ENCODE results near the gene SORCS3. TPM values are rescaled to one million over a fixed set of nuclear protein-coding genes. Genes with fewer than 3 reads are reported as not detected.

SORCS3 gene
- total and polyA plus RNA-seq, 2 donors (not counting 1 experiment from before 2014, with no cell fraction given), result not detected

DNA sequence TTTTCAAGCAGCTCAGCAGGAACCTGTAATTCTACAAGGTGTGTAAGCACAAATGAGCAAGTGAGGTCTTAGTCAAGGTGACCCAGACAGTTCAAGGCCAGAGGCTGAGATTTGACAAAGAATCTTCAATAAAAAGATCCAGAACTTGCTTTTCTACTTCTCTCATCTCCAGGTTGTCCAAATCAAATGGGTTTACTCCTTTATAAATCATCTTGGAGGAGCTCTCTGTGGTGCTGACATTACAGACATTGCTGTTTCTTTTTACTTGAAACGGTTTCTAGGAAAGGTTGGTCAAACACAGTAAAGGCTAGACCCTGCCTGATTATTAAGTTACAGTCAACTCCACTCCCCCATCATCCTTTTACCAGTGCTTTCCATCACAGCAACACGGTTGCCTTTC, 504.6 kb downstream of the SORCS3 start:
- no peak overlapping the region for H2AFZ ChIP-seq (ENCODE audit: insufficient read depth, low read depth, low read length, poor library complexity, severe bottlenecking)
- H3K27me3 Mint-ChIP-seq, result no peaks in the 10 kb centered on the region
- no peaks in the 10 kb centered on the region for H3K4me1 Mint-ChIP-seq
- CTCF ChIA-PET, result no interaction called here
- no peak overlapping the region for H3K27ac Mint-ChIP-seq
- no peaks in the 10 kb centered on the region for H3K79me2 ChIP-seq (ENCODE audit: control insufficient read depth, insufficient read depth, low read length)
- no peaks in the 10 kb centered on the region for H3K36me3 ChIP-seq (replicated peaks in 1 of 2; ENCODE audit: control extremely low read depth in 1 of 2, control insufficient read depth in 1 of 2, extremely low read depth in 1 of 2, insufficient read depth in 2 of 2, low read length in 1 of 2)
- no peak overlapping the region for H3K4me3 Mint-ChIP-seq
- H3K27me3 ChIP-seq (replicated peaks in 1 of 4; ENCODE audit: control extremely low read depth in 1 of 4, control insufficient read depth in 3 of 4, insufficient read depth in 4 of 4, low read length in 3 of 4), result no peaks in the 10 kb centered on the region
- POLR2A ChIA-PET, result no interaction called here
- no peak overlapping the region for H3K4me3 ChIP-seq (ENCODE audit: control extremely low read depth in 1 of 5, extremely low read depth in 1 of 5, insufficient read depth in 1 of 5, low read depth in 2 of 5, low read length in 4 of 5)
- ATAC-seq (ENCODE audit: low read depth) (no peak), DNase-seq (no peak)
- H3K27ac ChIP-seq (ENCODE audit: low read length in 2 of 2), result no peak overlapping the region
- no peak overlapping the region for H3K9ac ChIP-seq (ENCODE audit: low read length)
- no peak for TF ChIP-seq EZH2 (IDR thresholded peaks at IDR 0.05; ENCODE audit: borderline replicate concordance, insufficient read depth, low read depth, low read length, poor library complexity, severe bottlenecking)
- TF ChIP-seq, protein P1, sequence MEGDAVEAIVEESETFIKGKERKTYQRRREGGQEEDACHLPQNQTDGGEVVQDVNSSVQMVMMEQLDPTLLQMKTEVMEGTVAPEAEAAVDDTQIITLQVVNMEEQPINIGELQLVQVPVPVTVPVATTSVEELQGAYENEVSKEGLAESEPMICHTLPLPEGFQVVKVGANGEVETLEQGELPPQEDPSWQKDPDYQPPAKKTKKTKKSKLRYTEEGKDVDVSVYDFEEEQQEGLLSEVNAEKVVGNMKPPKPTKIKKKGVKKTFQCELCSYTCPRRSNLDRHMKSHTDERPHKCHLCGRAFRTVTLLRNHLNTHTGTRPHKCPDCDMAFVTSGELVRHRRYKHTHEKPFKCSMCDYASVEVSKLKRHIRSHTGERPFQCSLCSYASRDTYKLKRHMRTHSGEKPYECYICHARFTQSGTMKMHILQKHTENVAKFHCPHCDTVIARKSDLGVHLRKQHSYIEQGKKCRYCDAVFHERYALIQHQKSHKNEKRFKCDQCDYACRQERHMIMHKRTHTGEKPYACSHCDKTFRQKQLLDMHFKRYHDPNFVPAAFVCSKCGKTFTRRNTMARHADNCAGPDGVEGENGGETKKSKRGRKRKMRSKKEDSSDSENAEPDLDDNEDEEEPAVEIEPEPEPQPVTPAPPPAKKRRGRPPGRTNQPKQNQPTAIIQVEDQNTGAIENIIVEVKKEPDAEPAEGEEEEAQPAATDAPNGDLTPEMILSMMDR (IDR thresholded peaks at IDR 0.05), result no peak
- H3K9me3 Mint-ChIP-seq (ENCODE audit: insufficient read depth), result no peaks in the 10 kb centered on the region
- no peaks in the 10 kb centered on the region for H4K20me1 ChIP-seq (ENCODE audit: control insufficient read depth, insufficient read depth, low read length, poor library complexity, severe bottlenecking)
- H3K4me1 ChIP-seq (ENCODE audit: control insufficient read depth in 2 of 2, insufficient read depth in 2 of 2, low read length in 2 of 2), result no peaks in the 10 kb centered on the region
- 71% methylated on average over 1 of the region's 2 CpGs for WGBS (ENCODE audit: insufficient coverage)
- H3K4me2 ChIP-seq (replicated peaks; ENCODE audit: low read depth, low read length, poor library complexity, severe bottlenecking), result no peak overlapping the region
- H3K9me3 ChIP-seq (ENCODE audit: control extremely low read depth in 1 of 3, control insufficient read depth in 2 of 3, insufficient read depth in 1 of 3, low read length in 2 of 3), result no peaks in the 10 kb centered on the region
- intact Hi-C loops (cut with micrococcal nuclease), result no loop called here

GRCh38 chr10:105146436-105146835, 505.3 kb downstream of the SORCS3 start:
- no peak overlapping the region for H3K4me3 Mint-ChIP-seq
- Histone ChIP-seq H3K27ac (ENCODE audit: low read length in 2 of 2) (no peak overlapping the region), H3K36me3 (replicated peaks in 1 of 2; ENCODE audit: control extremely low read depth in 1 of 2, control insufficient read depth in 1 of 2, extremely low read depth in 1 of 2, insufficient read depth in 2 of 2, low read length in 1 of 2) (no peaks in the 10 kb centered on the region), H3K4me1 (ENCODE audit: control insufficient read depth in 2 of 2, insufficient read depth in 2 of 2, low read length in 2 of 2) (no peaks in the 10 kb centered on the region), H3K9ac (ENCODE audit: low read length) (no peak overlapping the region), H3K27me3 (replicated peaks in 1 of 4; ENCODE audit: control extremely low read depth in 1 of 4, control insufficient read depth in 3 of 4, insufficient read depth in 4 of 4, low read length in 3 of 4) (no peaks in the 10 kb centered on the region), H4K20me1 (ENCODE audit: control insufficient read depth, insufficient read depth, low read length, poor library complexity, severe bottlenecking) (no peaks in the 10 kb centered on the region), H3K4me2 (replicated peaks; ENCODE audit: low read depth, low read length, poor library complexity, severe bottlenecking) (no peak overlapping the region), H3K9me3 (ENCODE audit: control extremely low read depth in 1 of 3, control insufficient read depth in 2 of 3, insufficient read depth in 1 of 3, low read length in 2 of 3) (no peaks in the 10 kb centered on the region), H2AFZ (ENCODE audit: insufficient read depth, low read depth, low read length, poor library complexity, severe bottlenecking) (no peak overlapping the region), H3K4me3 (ENCODE audit: control extremely low read depth in 1 of 5, extremely low read depth in 1 of 5, insufficient read depth in 1 of 5, low read depth in 2 of 5, low read length in 4 of 5) (no peak overlapping the region), H3K79me2 (ENCODE audit: control insufficient read depth, insufficient read depth, low read length) (no peaks in the 10 kb centered on the region)
- H3K4me1 Mint-ChIP-seq, result no peaks in the 10 kb centered on the region
- TF ChIP-seq, protein P1 (IDR thresholded peaks at IDR 0.05), result no peak
- TF ChIP-seq EZH2 (IDR thresholded peaks at IDR 0.05; ENCODE audit: borderline replicate concordance, insufficient read depth, low read depth, low read length, poor library complexity, severe bottlenecking), result no peak
- ChIA-PET POLR2A (no interaction called here), CTCF (no interaction called here)
- H3K27ac Mint-ChIP-seq, result no peak overlapping the region
- no peaks in the 10 kb centered on the region for H3K9me3 Mint-ChIP-seq (ENCODE audit: insufficient read depth)
- no peaks in the 10 kb centered on the region for H3K27me3 Mint-ChIP-seq
- intact Hi-C loops (cut with micrococcal nuclease), result no loop called here
- ATAC-seq (ENCODE audit: low read depth), result no peak
- WGBS (ENCODE audit: insufficient coverage), result 92% methylated on average over 2 of the region's 2 CpGs
- no peak for DNase-seq

Measured in B cell (primary cell).